ENCODE measurements around the gene PKD1L1. TPM values are rescaled to one million over a fixed set of nuclear protein-coding genes. Genes with fewer than 3 reads are reported as not detected.
A peak's percentile ranks its signal among the peaks of the same experiment; 100 is the strongest.

PKD1L1 gene
- total RNA-seq, 4 donors from 2014 or later = 0.44 to 8.4 (median 0.82) TPM

DNA sequence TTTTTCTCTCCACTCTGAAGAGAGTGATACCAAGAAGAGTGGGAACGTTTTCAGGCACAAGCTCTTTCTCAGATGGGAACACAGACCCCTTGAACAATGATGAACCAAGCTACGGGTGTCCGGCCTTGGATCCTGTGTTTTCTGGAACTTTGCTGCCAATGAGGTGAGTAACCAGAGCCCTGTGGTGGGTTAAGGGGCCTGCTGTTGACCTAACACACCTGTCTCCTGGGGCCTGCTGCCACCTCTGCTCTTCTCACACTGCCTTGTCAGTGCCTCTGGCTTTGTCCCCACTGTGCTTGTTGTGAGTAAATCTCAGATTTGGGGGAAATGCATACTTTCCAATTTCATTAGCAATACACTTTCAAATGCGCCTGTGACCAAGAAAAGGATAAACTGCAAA lies 1.4 kb upstream of the PKD1L1 start:
- 85 to 86% methylated on average over 4 of the region's 4 CpGs for WGBS, 2 donors
- Histone ChIP-seq H3K36me3 (peaks cover 0 to 14% (median 3%) of the 10 kb centered on the region in 3 donors), H3K9me3 (no peaks in the 10 kb centered on the region), H3K27me3 (no peaks in the 10 kb centered on the region), H3K4me3 (no peak overlapping the region), H3K4me1 (peaks cover 0 to 10% (median 0%) of the 10 kb centered on the region in 4 donors), H3K27ac (no peak overlapping the region)
- DNase-seq (ENCODE audit: low spot score in 2 of 2) = no peak
- no peak for TF ChIP-seq POLR2A (IDR thresholded peaks at IDR 0.05)
- no peak for TF ChIP-seq EP300 (IDR thresholded peaks at IDR 0.05)
- TF ChIP-seq, protein P1, sequence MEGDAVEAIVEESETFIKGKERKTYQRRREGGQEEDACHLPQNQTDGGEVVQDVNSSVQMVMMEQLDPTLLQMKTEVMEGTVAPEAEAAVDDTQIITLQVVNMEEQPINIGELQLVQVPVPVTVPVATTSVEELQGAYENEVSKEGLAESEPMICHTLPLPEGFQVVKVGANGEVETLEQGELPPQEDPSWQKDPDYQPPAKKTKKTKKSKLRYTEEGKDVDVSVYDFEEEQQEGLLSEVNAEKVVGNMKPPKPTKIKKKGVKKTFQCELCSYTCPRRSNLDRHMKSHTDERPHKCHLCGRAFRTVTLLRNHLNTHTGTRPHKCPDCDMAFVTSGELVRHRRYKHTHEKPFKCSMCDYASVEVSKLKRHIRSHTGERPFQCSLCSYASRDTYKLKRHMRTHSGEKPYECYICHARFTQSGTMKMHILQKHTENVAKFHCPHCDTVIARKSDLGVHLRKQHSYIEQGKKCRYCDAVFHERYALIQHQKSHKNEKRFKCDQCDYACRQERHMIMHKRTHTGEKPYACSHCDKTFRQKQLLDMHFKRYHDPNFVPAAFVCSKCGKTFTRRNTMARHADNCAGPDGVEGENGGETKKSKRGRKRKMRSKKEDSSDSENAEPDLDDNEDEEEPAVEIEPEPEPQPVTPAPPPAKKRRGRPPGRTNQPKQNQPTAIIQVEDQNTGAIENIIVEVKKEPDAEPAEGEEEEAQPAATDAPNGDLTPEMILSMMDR (IDR thresholded peaks at IDR 0.05) = no peak

DNA sequence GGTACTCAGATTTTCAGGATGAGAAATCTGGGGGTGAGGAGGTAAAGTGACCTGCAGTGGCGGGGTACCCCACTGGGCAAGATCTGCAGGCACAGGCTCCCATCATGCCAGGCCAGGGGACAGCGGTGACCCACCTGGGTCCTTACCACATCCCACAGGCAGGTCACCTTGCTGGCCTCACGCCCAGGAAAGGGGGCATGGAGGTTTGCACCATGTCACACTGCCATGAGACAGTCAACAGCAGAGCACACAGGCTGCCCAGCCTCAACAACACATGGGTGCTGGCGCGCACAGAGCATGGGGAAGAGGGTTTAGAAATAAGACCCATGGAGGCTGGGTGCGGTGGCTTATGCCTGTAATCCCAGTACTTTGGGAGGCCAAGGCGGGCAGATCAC lies 914 bp downstream of the PKD1L1 start:
- WGBS, 2 donors = 97 to 100% methylated on average over 6 to 7 of the region's 7 CpGs
- TF ChIP-seq, protein P1 (IDR thresholded peaks at IDR 0.05) = no peak
- TF ChIP-seq POLR2A (IDR thresholded peaks at IDR 0.05) (no peak), EP300 (IDR thresholded peaks at IDR 0.05) (no peak)
- H3K9me3 ChIP-seq = no peaks in the 10 kb centered on the region
- H3K4me3 ChIP-seq = no peak overlapping the region
- no peak for DNase-seq (ENCODE audit: low spot score in 2 of 2)
- no peaks in the 10 kb centered on the region for H3K27me3 ChIP-seq
- H3K4me1 ChIP-seq = peaks cover 0 to 10% (median 0%) of the 10 kb centered on the region in 4 donors
- peak overlapping the region in 1 of 4 donors; percentile 62 for H3K27ac ChIP-seq
- H3K36me3 ChIP-seq = no peaks in the 10 kb centered on the region

DNA sequence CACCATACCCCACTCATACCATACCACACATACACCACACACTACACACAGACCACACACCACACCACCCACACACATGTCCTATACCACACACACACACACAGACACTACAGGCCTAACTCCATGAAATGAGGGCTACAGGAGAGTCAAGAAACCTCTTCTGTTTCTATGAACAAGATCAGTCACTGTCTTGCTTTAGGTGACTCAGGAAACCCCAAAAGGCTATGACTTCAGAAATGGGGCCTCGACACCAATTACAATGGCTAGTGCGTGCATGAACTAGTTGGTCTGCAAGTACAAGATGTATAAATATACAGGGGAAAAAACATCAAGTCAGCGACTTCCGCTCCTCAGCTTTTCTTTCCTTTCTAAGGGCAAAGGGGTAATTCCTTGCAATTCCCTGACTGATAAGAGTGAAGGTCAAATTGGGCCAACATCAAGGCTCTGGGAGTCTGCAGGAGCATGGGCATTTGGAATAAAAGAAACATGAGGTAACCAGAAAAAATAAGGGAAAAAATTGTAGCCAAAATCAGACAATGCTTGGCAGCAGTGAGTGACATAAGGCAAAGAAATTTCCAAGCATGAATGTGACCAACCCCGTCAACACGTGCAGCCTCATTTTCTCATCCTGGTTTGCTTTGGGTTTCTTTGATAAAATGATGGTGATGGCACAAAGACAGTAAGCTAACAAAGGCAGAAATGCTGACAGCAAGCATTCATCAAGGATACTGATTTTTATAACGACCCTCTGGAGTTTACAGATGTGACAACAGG lies 1.5 kb downstream of the PKD1L1 start:
- TF ChIP-seq, protein P1 (IDR thresholded peaks at IDR 0.05) = no peak
- TF ChIP-seq EP300 (IDR thresholded peaks at IDR 0.05) = peak in 1 of 2 donors; percentile 25
- Histone ChIP-seq H3K4me3 (no peak overlapping the region), H3K36me3 (no peaks in the 10 kb centered on the region), H3K27ac (peak overlapping the region in 1 of 4 donors; percentile 62), H3K4me1 (peaks cover 0 to 13% (median 0%) of the 10 kb centered on the region in 4 donors), H3K27me3 (no peaks in the 10 kb centered on the region), H3K9me3 (no peaks in the 10 kb centered on the region)
- WGBS, 2 donors = 74 to 75% methylated on average over 7 of the region's 7 CpGs
- no peak for DNase-seq (ENCODE audit: low spot score in 2 of 2)

DNA sequence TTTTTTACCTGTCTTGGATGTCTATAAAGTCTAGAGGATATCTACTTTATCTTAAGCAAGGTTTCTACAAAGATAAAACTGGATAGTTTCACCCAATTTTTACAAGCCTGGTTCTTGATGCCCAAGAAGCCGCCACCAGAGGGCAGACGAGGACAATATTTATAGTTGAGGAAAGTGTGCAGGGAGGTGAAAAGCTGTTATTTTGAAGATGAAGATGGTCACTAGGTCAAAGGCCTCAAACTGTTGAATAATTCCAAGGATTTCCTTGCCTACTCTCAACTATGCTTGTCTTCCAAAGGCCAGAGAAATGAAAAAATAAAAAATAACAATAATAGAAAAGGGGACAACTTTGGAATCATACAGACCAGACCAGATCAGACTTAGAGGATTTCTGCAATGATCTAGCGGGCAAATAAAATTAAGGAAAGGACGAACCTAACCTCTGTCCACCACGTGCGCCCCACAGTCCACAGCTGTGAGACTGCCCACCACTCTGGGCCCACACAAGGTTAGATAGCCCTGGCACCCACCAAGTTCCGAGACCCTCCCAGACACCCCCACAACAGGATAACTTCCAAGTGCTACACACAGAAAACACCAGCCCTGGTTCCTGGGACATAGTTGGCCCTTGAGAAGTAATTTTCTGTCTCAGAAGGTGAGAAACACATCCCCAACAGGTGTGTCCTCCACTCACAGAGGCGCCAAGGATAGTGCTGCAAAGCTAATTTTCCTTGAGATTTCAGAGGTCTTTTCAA lies 2.8 kb downstream of the PKD1L1 start:
- DNase-seq (ENCODE audit: low spot score in 2 of 2) = peak; percentile 89 to 99
- no peak for TF ChIP-seq POLR2A (IDR thresholded peaks at IDR 0.05)
- TF ChIP-seq EP300 (IDR thresholded peaks at IDR 0.05) = no peak
- TF ChIP-seq, protein P1 (IDR thresholded peaks at IDR 0.05) = peak; percentile 63 to 80 (median 75)
- Histone ChIP-seq H3K27me3 (no peaks in the 10 kb centered on the region), H3K36me3 (no peaks in the 10 kb centered on the region), H3K4me3 (no peak overlapping the region), H3K9me3 (no peaks in the 10 kb centered on the region), H3K4me1 (peaks cover 0 to 18% (median 2%) of the 10 kb centered on the region in 4 donors), H3K27ac (peak overlapping the region in 1 of 4 donors; percentile 21)
- 38 to 46% methylated on average over 8 of the region's 8 CpGs for whole genome bisulfite sequencing, 2 donors
